GM23338 (cell line): Measurements from ENCODE around the gene ZBTB20. TPM values are rescaled to one million over a fixed set of nuclear protein-coding genes. Genes with fewer than 3 reads are reported as not detected.
A peak's percentile ranks its signal among the peaks of the same experiment; 100 is the strongest.

Source experiments
- ATAC-seq: fragments of 200-7000 bp; cut with Tn5 transposase; 3 replicates; pipeline ENCODE4 v1.9.1; 2020
- DNase-seq: peaks from one replicate; pipeline ENCODE4 v3.0.0-alpha.2; 2015; ENCODE audit warnings: low spot score
- H2AFZ ChIP-seq: fragments of 200-600 bp; sonication (generic); 2 replicates; pipeline ENCODE4 v1.8.0; 2016; ENCODE audit warnings: antibody characterized with exemption, mild to moderate bottlenecking, moderate library complexity
- H3F3A ChIP-seq: fragments of 200-600 bp; sonication (generic); replicated peaks from 2 replicates; pipeline ENCODE4 v1.8.0; 2017; ENCODE audit warnings: antibody characterized with exemption, mixed run types, low read depth
- H3K27ac ChIP-seq: fragments of 200-600 bp; sonication (generic); 2 replicates; pipeline ENCODE4 v1.6.1; 2016; ENCODE audit warnings: low read depth
- H3K27me3 ChIP-seq: fragments of 200-600 bp; sonication (generic); 2 replicates; pipeline ENCODE4 v1.8.0; 2016; ENCODE audit warnings: mild to moderate bottlenecking, mixed run types, moderate library complexity; ENCODE audit not compliant: insufficient read depth
- H3K36me3 ChIP-seq: fragments of 200-600 bp; sonication (generic); 2 replicates; pipeline ENCODE4 v1.8.0; 2016; ENCODE audit warnings: mild to moderate bottlenecking; ENCODE audit not compliant: insufficient read depth
- H3K4me1 ChIP-seq: fragments of 200-600 bp; sonication (generic); 2 replicates; pipeline ENCODE4 v1.8.0; 2016; ENCODE audit warnings: mild to moderate bottlenecking, moderate library complexity; ENCODE audit not compliant: insufficient read depth
- H3K4me2 ChIP-seq: fragments of 200-600 bp; sonication (generic); 2 replicates; pipeline ENCODE4 v1.7.1; 2017; ENCODE audit warnings: mixed run types
- H3K4me3 ChIP-seq: fragments of 200-600 bp; sonication (generic); 2 replicates; pipeline ENCODE4 v1.6.1; 2016; ENCODE audit warnings: mixed run types
- H3K79me2 ChIP-seq: fragments of 200-600 bp; sonication (generic); replicated peaks from 2 replicates; pipeline ENCODE4 v1.8.0; 2017; ENCODE audit warnings: mild to moderate bottlenecking; ENCODE audit not compliant: insufficient read depth
- H3K9me2 ChIP-seq: fragments of 200-600 bp; sonication (generic); 2 replicates; pipeline ENCODE4 v1.8.0; 2017; ENCODE audit not compliant: insufficient read depth
- H4K20me1 ChIP-seq: fragments of 200-600 bp; sonication (generic); replicated peaks from 2 replicates; pipeline ENCODE4 v1.8.0; 2017; ENCODE audit warnings: mild to moderate bottlenecking; ENCODE audit not compliant: insufficient read depth
- H3K27ac Mint-ChIP-seq: 2 replicates; pipeline ENCODE4 v1.8.0; 2020; ENCODE audit warnings: inconsistent platforms, mild to moderate bottlenecking, moderate library complexity, mixed read lengths
- H3K27me3 Mint-ChIP-seq: 3 replicates; pipeline ENCODE4 v1.8.0; 2022; ENCODE audit warnings: low read depth, mild to moderate bottlenecking, moderate library complexity, mixed read lengths, inconsistent platforms; ENCODE audit not compliant: insufficient read depth, poor library complexity
- H3K36me3 Mint-ChIP-seq: 3 replicates; pipeline ENCODE4 v1.8.0; 2021; ENCODE audit warnings: low read depth, mild to moderate bottlenecking, inconsistent platforms, moderate library complexity, mixed read lengths
- H3K4me1 Mint-ChIP-seq: 3 replicates; pipeline ENCODE4 v1.8.0; 2020; ENCODE audit warnings: mild to moderate bottlenecking, inconsistent platforms, mixed read lengths
- H3K4me3 Mint-ChIP-seq: 3 replicates; pipeline ENCODE4 v1.8.0; 2021; ENCODE audit warnings: moderate library complexity, mild to moderate bottlenecking, inconsistent platforms, mixed read lengths
- H3K9me3 Mint-ChIP-seq: 3 replicates; pipeline ENCODE4 v1.8.0; 2020; ENCODE audit warnings: moderate library complexity, mild to moderate bottlenecking, inconsistent platforms, mixed read lengths
- CREB1 ChIP-seq: fragments of 250-450 bp; sonication (Bioruptor Pico); IDR thresholded peaks from 2 replicates; pipeline ENCODE4 v1.5.0; 2020; ENCODE audit warnings: low read depth, mild to moderate bottlenecking, moderate library complexity
- EZH2phosphoT487 ChIP-seq: fragments of 200-600 bp; sonication (generic); IDR thresholded peaks from one replicate; pipeline ENCODE4 v1.8.1; 2018; ENCODE audit warnings: antibody characterized with exemption; ENCODE audit not compliant: unreplicated experiment
- JUNB ChIP-seq: IDR thresholded peaks from one replicate; pipeline ENCODE4 v1.6.1; 2016; ENCODE audit warnings: antibody characterized with exemption; ENCODE audit not compliant: unreplicated experiment
- ZNF331 ChIP-seq: fragments of 250-450 bp; sonication (Bioruptor Pico); IDR thresholded peaks from 2 replicates; pipeline ENCODE4 v1.5.0; 2020; ENCODE audit warnings: low read depth, mild to moderate bottlenecking, moderate library complexity
- polyA plus RNA-seq: library from polyadenylated mRNA; unstranded; fragments of >200 nt; fragmentation: Nextera tagmentation; extraction: Ambion mirVana; gene quantifications from 2 replicates; pipeline ENCODE4 v1.2.1, GENCODE V29; 2016
- total RNA-seq: library from RNA; depleted of rRNA; stranded (reverse); fragments of >200 nt; shearing (Covaris generic); gene quantifications from 2 replicates; pipeline ENCODE4 v1.2.3, GENCODE V29; 2014
- TF ChIP-seq, protein P1 (sequence below): fragments of 250-450 bp; sonication (Bioruptor Pico); IDR thresholded peaks from 2 replicates; pipeline ENCODE4 v1.5.0; 2020; ENCODE audit warnings: mild to moderate bottlenecking, moderate library complexity
- TF ChIP-seq, protein P2 (sequence below): IDR thresholded peaks from 2 replicates; pipeline ENCODE4 v1.6.1; 2016; ENCODE audit warnings: antibody characterized with exemption

Gene ZBTB20
- total and polyA plus RNA-seq, 2 experiments from 2014 or later = 2.0 to 3.3 TPM

DNA sequence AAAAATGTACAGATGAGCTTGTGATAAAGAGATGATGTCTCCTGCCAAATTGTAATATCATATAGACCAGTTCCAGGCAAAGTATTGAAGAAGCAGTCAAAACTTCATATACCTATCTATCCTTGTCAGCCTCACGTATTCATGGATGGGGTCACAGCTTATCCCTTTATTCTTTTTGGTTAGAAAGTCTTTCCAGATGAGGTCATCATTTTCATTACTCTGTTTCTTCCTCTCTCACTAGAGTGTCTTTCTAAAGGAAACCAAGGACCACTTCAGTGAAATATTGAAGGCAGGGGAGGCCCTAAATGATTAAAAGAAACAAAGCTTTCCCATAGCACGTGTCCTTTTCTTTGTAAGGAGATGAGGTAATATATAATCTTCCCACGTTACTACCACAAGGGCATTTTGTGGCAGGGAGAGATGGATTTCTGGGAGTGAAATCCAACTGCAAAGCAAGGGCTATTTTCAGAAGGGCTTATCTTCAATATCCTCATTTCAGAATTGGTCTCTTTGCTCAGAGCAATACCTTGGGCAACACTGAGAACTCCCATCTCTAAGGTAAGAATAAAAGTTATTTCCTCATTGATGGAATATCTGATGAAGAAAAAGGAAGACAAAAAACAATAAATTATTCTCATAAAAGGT is 593.0 kb downstream of the ZBTB20 start:
- Histone ChIP-seq H3K27me3 (no peaks in the 10 kb centered on the region), H3K27ac (no peak overlapping the region), H3K79me2 (no peaks in the 10 kb centered on the region), H2AFZ (peak overlapping the region; percentile 1; the same call in 1 of the 2 replicates), H3K9me2 (no peaks in the 10 kb centered on the region), H3K4me3 (no peak overlapping the region), H4K20me1 (no peaks in the 10 kb centered on the region), H3F3A (no peaks in the 10 kb centered on the region), H3K4me2 (no peak overlapping the region), H3K4me1 (no peaks in the 10 kb centered on the region), H3K36me3 (no peaks in the 10 kb centered on the region)
- H3K36me3 Mint-ChIP-seq = no peaks in the 10 kb centered on the region
- DNase-seq = no peak
- no peak for ATAC-seq
- H3K4me1 Mint-ChIP-seq = no peaks in the 10 kb centered on the region
- no peaks in the 10 kb centered on the region for H3K9me3 Mint-ChIP-seq
- no peak overlapping the region for H3K4me3 Mint-ChIP-seq
- TF ChIP-seq, protein P1, sequence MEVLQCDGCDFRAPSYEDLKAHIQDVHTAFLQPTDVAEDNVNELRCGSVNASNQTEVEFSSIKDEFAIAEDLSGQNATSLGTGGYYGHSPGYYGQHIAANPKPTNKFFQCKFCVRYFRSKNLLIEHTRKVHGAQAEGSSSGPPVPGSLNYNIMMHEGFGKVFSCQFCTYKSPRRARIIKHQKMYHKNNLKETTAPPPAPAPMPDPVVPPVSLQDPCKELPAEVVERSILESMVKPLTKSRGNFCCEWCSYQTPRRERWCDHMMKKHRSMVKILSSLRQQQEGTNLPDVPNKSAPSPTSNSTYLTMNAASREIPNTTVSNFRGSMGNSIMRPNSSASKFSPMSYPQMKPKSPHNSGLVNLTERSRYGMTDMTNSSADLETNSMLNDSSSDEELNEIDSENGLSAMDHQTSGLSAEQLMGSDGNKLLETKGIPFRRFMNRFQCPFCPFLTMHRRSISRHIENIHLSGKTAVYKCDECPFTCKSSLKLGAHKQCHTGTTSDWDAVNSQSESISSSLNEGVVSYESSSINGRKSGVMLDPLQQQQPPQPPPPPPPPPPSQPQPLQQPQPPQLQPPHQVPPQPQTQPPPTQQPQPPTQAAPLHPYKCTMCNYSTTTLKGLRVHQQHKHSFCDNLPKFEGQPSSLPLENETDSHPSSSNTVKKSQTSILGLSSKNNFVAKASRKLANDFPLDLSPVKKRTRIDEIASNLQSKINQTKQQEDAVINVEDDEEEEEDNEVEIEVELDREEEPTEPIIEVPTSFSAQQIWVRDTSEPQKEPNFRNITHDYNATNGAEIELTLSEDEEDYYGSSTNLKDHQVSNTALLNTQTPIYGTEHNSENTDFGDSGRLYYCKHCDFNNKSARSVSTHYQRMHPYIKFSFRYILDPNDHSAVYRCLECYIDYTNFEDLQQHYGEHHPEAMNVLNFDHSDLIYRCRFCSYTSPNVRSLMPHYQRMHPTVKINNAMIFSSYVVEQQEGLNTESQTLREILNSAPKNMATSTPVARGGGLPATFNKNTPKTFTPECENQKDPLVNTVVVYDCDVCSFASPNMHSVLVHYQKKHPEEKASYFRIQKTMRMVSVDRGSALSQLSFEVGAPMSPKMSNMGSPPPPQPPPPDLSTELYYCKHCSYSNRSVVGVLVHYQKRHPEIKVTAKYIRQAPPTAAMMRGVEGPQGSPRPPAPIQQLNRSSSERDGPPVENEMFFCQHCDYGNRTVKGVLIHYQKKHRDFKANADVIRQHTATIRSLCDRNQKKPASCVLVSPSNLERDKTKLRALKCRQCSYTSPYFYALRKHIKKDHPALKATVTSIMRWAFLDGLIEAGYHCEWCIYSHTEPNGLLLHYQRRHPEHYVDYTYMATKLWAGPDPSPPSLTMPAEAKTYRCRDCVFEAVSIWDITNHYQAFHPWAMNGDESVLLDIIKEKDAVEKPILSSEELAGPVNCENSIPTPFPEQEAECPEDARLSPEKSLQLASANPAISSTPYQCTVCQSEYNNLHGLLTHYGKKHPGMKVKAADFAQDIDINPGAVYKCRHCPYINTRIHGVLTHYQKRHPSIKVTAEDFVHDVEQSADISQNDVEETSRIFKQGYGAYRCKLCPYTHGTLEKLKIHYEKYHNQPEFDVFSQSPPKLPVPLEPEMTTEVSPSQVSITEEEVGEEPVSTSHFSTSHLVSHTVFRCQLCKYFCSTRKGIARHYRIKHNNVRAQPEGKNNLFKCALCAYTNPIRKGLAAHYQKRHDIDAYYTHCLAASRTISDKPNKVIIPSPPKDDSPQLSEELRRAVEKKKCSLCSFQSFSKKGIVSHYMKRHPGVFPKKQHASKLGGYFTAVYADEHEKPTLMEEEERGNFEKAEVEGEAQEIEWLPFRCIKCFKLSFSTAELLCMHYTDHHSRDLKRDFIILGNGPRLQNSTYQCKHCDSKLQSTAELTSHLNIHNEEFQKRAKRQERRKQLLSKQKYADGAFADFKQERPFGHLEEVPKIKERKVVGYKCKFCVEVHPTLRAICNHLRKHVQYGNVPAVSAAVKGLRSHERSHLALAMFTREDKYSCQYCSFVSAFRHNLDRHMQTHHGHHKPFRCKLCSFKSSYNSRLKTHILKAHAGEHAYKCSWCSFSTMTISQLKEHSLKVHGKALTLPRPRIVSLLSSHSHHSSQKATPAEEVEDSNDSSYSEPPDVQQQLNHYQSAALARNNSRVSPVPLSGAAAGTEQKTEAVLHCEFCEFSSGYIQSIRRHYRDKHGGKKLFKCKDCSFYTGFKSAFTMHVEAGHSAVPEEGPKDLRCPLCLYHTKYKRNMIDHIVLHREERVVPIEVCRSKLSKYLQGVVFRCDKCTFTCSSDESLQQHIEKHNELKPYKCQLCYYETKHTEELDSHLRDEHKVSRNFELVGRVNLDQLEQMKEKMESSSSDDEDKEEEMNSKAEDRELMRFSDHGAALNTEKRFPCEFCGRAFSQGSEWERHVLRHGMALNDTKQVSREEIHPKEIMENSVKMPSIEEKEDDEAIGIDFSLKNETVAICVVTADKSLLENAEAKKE (CRISPR knock-in tag) = no peak
- H3K27me3 Mint-ChIP-seq = no peaks in the 10 kb centered on the region
- no peak overlapping the region for H3K27ac Mint-ChIP-seq

DNA sequence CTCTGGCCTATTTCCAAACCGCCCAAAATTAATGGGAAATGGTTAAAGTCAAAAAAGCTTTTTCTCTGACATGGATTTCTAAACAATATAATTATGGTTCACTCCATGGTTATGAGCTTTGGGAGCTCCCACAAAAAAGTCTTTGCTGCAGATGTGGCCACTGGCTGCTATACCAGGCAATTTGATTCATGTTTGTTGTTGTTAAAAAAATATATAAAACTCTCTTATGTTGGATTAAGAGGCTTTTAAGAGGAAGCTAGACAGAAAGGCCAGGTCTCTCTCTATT is 594.6 kb downstream of the ZBTB20 start:
- Histone ChIP-seq H4K20me1 (no peaks in the 10 kb centered on the region), H3K79me2 (no peaks in the 10 kb centered on the region), H2AFZ (no peak overlapping the region), H3K27ac (no peak overlapping the region), H3K9me2 (no peaks in the 10 kb centered on the region), H3K4me1 (no peaks in the 10 kb centered on the region), H3F3A (no peaks in the 10 kb centered on the region), H3K27me3 (no peaks in the 10 kb centered on the region), H3K36me3 (no peaks in the 10 kb centered on the region), H3K4me3 (no peak overlapping the region), H3K4me2 (no peak overlapping the region)
- H3K9me3 Mint-ChIP-seq = no peaks in the 10 kb centered on the region
- no peak for TF ChIP-seq JUNB
- TF ChIP-seq, protein P2, sequence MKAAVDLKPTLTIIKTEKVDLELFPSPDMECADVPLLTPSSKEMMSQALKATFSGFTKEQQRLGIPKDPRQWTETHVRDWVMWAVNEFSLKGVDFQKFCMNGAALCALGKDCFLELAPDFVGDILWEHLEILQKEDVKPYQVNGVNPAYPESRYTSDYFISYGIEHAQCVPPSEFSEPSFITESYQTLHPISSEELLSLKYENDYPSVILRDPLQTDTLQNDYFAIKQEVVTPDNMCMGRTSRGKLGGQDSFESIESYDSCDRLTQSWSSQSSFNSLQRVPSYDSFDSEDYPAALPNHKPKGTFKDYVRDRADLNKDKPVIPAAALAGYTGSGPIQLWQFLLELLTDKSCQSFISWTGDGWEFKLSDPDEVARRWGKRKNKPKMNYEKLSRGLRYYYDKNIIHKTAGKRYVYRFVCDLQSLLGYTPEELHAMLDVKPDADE = no peak
- TF ChIP-seq ZNF331 (CRISPR knock-in tag) = no peak
- no peak for TF ChIP-seq CREB1 (CRISPR knock-in tag)
- no peak for TF ChIP-seq EZH2phosphoT487
- H3K27me3 Mint-ChIP-seq = no peaks in the 10 kb centered on the region
- H3K4me3 Mint-ChIP-seq = no peak overlapping the region
- H3K36me3 Mint-ChIP-seq = no peaks in the 10 kb centered on the region
- no peak overlapping the region for H3K27ac Mint-ChIP-seq
- no peaks in the 10 kb centered on the region for H3K4me1 Mint-ChIP-seq
- DNase-seq (no peak), ATAC-seq (no peak)
